Occipital lobe (tissue), 2 donors: Measurements from ENCODE around the gene TRPM8. TPM values are rescaled to one million over a fixed set of nuclear protein-coding genes. Genes with fewer than 3 reads are reported as not detected.

Experiments
- DNase-seq: peaks from one replicate; lab custom pipeline; 2025; lab: John Stamatoyannopoulos, UW
- total RNA-seq: library from RNA; depleted of rRNA; stranded (reverse); fragments of >200 nt; gene quantifications from one replicate; pipeline ENCODE4 v1.2.3, GENCODE V29; 2014

Gene TRPM8
- total RNA-seq, 1 donor from 2014 or later: 0.47 TPM

DNA sequence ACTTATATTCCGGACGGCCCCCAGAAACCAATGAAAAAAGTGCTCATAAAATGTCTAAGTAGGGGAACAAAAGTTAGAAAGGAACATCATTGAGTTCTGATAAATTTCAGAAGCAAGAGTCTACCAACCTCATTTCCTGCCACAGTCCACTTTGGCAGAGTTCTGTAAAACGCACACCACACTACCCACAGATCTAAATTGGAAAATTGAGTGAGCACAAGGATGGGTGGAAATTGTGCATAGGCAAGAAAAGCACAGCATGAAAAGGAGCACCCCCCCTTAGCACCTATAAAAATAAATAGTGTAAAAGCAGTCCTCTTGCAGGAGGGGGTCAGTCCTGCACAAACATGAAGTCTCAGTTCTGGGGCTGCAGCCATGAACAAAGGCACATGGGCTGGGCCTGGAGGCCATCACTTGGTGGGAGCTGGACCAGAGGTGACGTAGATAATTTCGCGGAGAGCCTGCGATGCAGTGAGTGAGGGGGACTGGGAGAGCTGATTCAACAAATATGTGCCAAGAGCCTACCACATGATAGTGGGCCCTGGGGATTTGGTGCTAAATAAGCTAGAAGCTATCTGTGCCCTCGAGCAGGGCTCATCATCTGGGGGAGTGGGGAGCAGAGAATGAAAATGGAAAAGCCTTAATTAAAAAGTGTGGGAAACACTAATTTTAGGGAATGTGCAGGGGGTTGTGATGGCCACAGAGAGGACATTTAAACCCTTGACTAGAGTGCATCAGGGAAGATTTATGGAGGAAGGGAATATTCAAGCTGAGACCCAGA, 84.4 kb downstream of the TRPM8 start:
- no peak for DNase-seq

DNA sequence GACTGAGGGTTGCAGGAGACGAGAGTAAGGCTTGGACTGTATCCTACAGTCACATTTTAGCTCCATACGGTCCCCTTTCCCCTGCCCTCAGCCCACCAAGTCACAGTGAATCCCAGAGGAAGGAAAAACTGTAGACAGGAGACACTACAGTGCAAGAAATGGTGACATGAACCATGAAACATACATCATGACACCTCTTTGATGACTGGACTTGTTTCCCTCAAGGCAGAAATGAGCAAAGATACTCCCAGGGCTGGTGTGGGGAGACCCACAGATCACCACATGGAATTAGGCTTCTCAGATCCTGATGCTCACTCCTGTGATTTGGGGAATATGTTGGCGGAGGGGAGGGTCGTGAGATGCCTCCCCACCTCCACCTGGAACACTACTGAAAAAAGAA, 85.1 kb downstream of the TRPM8 start:
- no peak for DNase-seq

DNA sequence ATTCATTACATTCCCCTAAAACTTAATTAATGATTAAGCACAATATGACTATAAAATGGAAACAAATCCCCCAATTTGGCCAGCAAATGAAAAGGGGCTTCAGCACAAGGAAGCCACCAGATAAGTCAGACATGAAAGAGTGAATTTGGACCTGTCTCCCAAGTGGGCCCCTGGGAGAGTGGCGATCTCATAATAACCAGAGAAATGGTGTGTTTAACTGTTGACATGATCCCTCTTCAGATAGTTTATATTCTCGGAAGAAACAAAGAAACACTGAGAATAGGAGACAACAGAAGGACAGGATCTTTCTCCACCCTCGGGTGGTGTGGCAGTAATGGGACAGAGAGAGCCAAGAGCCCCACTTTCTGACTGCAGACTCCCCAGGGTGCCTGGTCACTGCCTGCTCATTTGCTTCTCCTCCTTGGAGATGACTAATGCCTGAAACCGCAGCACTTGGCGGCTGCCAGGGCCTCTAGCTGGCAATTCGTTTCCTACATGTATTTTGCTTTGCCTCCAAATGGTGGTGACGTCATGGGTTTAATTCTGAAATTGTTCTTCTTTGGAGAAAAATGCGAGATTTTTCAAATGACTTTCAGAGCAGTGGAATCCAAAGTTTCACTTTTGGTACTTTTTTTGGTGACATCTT, 86.9 kb downstream of the TRPM8 start:
- DNase-seq: peak; percentile 23

DNA sequence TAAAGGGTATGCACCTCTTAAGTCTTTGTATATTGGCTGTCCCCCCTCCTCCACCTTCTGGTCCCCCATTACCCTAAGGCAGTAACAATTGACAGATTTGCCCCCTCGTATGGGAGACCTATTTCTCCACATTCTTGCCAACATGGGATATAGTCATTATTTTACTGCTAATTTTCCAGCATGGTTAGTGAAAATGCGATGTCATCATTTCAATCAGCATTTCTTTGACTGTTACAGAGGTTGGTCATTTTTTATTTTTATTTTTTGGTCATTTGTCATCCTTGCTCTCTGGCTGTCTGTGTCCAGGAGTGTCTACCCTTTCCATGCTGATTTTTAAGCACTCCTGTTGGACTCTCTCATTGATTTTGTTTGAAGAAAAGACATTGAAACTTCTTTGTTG, 88.0 kb downstream of the TRPM8 start:
- DNase-seq: no peak

DNA sequence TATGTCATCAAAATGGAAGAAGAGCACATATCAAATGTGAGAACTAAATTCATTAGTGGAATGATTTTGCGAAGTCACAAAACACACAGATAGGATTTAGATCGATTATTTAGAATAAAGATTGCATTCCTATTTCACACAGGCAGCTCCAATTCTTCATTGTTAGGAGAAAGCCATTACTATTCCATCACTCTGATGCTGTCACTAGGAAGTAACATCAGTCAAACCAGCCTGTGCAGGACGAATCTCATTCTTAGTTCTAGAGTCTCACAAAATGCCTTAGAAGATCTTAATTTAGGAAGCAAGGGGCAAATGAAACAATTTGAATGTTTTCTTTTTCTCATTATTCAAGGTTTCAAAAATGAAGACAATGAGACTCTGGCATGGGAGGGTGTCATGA, 89.3 kb downstream of the TRPM8 start:
- no peak for DNase-seq

- no peak for DNase-seq
These were observed 97.3 kb downstream of the TRPM8 start for GRCh38 chr2:234014427-234014826.

- no peak for DNase-seq
These were observed 98.7 kb downstream of the TRPM8 start for GRCh38 chr2:234015861-234016260.

DNA sequence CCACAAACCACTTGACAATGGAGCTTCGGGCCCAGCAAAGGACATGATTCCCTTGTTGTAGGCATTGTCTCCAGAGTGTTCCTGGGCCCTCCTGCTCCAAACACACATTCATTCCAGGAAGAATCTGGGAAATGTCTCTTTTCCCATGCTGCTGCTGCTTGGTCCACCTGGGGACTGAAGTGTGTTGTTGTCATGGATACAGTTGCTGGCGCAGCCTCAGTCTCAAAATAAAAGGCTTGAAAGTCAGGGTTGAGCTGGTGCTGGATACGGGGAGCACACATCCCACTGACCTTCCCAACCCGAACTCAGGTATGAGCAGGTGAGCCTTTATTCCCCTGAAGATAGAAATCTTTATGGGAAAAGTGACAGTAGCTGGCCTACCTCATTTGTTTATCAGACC, 102.7 kb downstream of the TRPM8 start:
- no peak for DNase-seq

GRCh38 chr2:234020332-234020731, 103.2 kb downstream of the TRPM8 start:
- DNase-seq: no peak

DNA sequence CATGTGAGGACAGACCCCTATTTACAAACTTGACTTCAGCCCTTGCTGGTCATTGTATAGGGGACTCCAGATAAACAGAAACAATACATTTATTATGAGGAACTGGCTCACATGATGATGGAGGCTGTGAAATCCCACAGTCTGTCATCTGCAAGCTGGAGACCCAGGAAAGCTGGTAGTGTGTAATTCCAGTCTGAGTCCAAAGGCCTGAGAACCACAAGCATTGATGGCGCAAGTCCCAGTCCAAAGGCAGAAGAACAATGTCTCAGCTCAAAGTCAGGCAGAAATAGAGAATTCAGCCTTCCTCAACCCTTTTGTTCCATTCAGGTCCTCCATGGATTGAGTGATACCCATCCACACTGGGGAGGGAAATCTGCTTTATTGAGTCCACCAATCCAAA, 105.3 kb downstream of the TRPM8 start:
- no peak for DNase-seq

- no peak for DNase-seq
These were observed 107.1 kb downstream of the TRPM8 start for GRCh38 chr2:234024304-234024703.

DNA sequence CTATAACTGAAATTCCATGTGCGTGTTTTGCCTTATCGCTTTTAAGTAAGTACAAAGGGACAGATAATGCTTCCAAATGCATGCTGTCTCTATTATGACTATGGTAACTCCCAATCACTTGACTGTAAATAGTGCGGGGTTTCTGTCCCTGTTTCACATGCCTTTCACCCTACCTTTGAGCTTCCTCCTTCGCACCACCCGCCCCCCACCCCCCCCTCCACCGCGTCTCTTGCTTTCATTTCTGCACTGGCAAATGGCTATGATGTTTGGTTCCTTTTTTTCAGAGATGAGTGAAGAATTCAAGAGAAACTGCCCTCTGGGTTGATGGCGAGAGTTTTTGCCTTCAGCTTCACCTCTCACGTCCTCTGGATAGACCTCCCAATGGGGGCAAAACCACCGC, 108.3 kb downstream of the TRPM8 start:
- DNase-seq: no peak

DNA sequence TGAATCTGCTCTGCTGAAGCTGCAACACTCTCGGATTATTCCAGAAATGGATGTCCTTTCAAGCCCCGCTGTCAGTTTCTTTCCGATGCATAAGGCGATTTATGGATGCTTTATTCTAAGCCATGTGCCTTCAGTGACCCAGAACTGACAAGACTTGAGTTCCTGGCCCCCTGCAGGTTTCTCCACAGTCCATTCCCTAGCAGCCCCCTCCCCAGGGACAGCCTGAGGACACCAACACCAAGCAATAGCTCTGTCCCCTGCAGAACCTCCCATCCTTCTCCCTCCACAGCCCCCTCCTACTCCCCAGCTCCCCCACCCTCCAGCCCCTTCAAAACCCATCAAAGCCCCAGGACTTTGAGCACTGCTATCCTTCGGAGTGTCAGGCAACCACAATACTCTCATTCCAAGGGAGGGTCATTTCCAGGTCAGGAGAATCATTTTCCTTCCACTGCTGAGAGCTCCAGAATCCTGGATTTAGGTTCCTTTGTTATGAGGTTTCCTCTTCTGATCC, 108.8 kb downstream of the TRPM8 start:
- no peak for DNase-seq

DNA sequence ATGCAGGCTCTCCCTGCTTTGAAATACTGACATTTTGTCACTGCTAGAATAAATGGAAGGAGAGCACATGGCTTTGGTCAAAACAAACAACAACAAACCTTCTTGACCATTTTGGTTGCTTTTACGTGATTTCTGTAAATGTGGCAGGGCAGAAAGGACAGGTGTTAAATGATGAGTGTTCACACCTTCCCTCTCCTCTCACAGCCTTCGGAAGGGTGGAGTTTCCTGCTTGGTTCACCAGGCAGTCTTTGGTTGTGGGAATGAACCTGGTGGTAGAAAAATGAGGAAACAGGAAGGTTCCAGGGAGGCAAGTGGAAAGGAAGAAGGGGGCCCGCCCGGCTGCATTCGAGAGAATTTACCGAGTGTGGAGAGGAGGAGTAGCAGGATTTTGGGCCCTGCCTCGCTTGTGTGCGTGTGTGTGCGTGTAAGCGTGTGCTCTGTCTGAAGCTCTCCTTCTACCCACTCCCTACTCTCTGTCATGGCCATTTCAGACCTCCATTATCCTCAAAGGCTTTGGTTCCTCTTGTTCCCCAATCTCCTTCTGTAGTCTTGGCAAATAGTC, 109.6 kb downstream of the TRPM8 start:
- DNase-seq: no peak

- DNase-seq: no peak
These were observed 110.5 kb downstream of the TRPM8 start for GRCh38 chr2:234027641-234028040.

- no peak for DNase-seq
These were observed 112.1 kb downstream of the TRPM8 start for GRCh38 chr2:234029150-234029733.

DNA sequence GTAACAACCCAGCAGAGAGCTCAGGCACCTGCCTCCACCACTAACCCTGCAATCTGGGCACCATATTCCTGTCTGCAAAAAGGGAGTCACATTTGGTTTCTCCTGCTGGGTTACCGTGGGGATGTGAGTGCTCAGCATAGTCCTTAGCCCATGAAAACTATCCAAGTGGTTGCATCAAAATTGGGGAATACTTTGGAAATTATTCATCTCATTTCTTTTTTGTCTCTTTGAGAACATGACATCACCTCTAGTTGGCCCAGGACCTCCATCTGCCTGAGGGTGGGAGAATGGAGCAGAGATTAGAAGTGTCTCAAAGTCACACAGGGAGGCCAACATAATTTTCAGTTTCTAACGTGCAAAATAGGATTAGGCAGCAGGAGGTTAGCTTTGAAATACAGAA, 114.0 kb downstream of the TRPM8 start:
- DNase-seq: no peak

GRCh38 chr2:234032279-234032856, 115.2 kb downstream of the TRPM8 start:
- no peak for DNase-seq

DNA sequence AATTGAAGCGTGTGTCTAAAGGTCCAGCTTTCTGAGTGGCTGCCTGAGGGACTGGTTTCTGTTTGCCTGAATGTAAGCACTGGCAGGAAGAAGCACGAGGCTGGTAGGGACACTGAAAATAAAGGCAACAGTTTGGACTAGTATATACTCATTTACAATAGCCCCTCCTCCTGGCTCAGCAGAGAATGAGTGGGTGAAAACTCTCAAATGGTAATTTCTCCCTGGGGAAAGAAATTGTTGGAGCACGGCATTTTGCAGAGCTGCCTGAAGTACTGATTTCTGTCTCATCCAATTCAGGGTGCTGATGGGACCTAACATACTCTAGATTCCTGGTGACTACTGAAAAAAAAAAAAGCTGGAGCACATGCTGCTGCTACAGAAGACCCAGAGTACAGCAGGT, 116.0 kb downstream of the TRPM8 start:
- DNase-seq: no peak

DNA sequence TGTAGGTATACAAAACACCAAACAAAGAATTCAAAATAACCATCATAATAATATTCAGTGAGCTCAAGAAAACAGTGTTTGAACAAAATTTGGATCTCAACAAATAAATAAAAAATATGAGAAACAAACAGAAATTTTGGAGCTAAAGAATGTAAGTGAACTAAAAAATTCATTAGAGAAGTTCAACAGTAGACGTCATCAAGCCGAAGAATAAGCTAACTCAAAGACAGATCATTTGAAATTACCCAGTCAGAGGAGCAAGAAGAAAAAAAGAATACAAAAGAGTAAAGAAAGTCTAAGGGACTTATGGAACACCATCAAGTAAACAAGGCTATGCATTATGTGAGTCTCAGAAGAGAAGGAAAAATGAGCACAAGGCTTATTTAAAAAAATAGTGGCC, 116.7 kb downstream of the TRPM8 start:
- no peak for DNase-seq

- no peak for DNase-seq
These were observed 121.1 kb downstream of the TRPM8 start for GRCh38 chr2:234038076-234038802.
